BJ (cell line): ENCODE results near the gene CTNND2. TPM values are rescaled to one million over a fixed set of nuclear protein-coding genes. Genes with fewer than 3 reads are reported as not detected.
"Not testable (repeated sequence)": the region's sequence is repeated elsewhere in the genome, so short reads cannot be mapped to it uniquely, and the experiment has no call there.

Experiments
- CTCF ChIA-PET: fragments of 350-600 bp; formaldehyde crosslinking; extraction: SDS; loops from one replicate; lab custom pipeline; 2021; ENCODE audit warnings: antibody characterized with exemption, inconsistent platforms; lab: Yijun Ruan, JAX
- POLR2A ChIA-PET: fragments of 300-600 bp; sonication (Branson Sonifier 250); formaldehyde crosslinking; extraction: SDS; loops from one replicate; lab custom pipeline; 2021; ENCODE audit warnings: antibody characterized with exemption; lab: Charles Lee
- DNase-seq: peaks from one replicate; pipeline ENCODE4 v3.0.0-alpha.2; 2011; ENCODE audit warnings: low read depth
- H3K27me3 ChIP-seq: 2 replicates; pipeline ENCODE4 v1.6.0; 2011; ENCODE audit warnings: low read length; ENCODE audit not compliant: control insufficient read depth, insufficient read depth
- H3K36me3 ChIP-seq: 2 replicates; pipeline ENCODE4 v1.5.1; 2011; ENCODE audit warnings: low read length; ENCODE audit not compliant: control insufficient read depth, insufficient read depth
- H3K4me3 ChIP-seq: 2 replicates; pipeline ENCODE4 v1.5.1; 2011; ENCODE audit warnings: low read depth, mild to moderate bottlenecking, control low read depth, low read length
- CTCF ChIP-seq: IDR thresholded peaks from 2 replicates; pipeline ENCODE4 v1.5.1; 2011; ENCODE audit warnings: low read depth, mild to moderate bottlenecking, control low read depth, inconsistent platforms, low read length, moderate library complexity; ENCODE audit not compliant: insufficient read depth
- polyA plus RNA-seq: library from polyadenylated mRNA; depleted of rRNA; stranded (reverse); fragments of >200 nt; gene quantifications from 2 replicates; pipeline ENCODE4 v1.2.3, GENCODE V29; 2011

The CTNND2 gene
- polyA plus RNA-seq, 1 experiment: not detected

DNA sequence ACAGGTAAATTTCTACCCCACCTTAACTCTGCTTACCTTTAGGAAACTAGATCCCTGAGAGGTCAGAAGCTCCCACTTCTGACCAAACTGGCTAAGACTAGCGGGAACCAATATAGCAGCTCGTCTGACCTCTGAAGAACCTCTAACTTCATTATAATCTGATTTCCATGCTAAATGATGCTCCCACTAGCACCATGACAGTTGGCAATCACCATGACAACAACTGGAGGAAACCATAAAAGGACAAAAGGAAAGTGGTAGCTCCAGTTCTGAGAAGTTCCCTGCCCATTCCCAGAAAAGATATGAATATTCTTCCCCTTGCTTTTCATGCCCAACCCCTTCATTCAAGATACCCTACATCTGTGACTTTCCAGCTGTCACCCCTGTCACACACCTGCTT lies 483.3 kb downstream of the CTNND2 start:
- ChIA-PET CTCF (no interaction called here), POLR2A (no interaction called here)
- no peak overlapping the region for H3K4me3 ChIP-seq
- H3K27me3 ChIP-seq: no peaks in the 10 kb centered on the region
- no peaks in the 10 kb centered on the region for H3K36me3 ChIP-seq
- TF ChIP-seq CTCF: no peak
- DNase-seq: no peak

DNA sequence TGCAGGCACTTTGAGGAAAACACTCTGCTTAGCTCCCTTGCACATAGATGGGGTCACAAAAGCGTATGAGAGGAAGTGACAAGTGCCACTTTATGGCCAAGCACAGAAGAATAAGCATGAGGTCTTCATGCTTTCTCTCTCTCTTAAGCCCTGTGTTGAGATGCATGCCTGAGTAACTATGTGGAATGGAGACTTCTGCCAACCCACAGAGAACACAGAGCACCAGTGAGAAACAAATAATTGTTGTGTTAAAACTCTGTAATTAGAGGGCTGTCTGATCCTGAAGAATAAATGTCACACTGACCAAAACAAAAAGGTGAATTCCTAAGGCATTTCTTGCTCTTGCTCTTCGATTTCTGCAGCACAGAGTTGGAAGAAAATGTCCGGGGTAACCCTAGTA lies 488.5 kb downstream of the CTNND2 start:
- H3K4me3 ChIP-seq: no peak overlapping the region
- H3K27me3 ChIP-seq: no peaks in the 10 kb centered on the region
- CTCF ChIA-PET: no interaction called here
- no peak for TF ChIP-seq CTCF
- POLR2A ChIA-PET: no interaction called here
- DNase-seq: no peak
- no peaks in the 10 kb centered on the region for H3K36me3 ChIP-seq

DNA sequence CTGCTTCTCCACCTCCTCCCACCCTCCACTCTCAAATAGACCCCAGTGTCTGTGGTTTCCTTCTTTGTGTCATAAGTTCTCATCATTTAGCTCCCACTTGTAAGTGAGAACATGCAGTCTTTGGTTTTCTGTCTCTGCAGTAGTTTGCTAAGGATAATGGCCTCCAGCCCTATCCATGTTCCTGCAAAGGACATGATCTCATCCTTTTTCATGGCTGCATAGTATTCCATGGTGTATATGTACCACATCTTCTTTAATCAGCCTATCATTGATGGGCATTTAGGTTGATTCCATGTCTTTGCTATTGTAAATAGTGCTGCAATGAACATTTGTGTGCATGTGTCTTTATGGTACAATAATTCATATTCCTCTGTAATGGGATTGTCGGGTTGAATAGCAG lies 489.5 kb downstream of the CTNND2 start:
- DNase-seq, H3K4me3 ChIP-seq, POLR2A ChIA-PET, H3K36me3 ChIP-seq, CTCF ChIA-PET, H3K27me3 ChIP-seq: not testable (repeated sequence)

GRCh38 chr5:11411621-11412020 lies 492.6 kb downstream of the CTNND2 start:
- DNase-seq: no peak
- Histone ChIP-seq H3K36me3 (no peaks in the 10 kb centered on the region), H3K27me3 (no peaks in the 10 kb centered on the region), H3K4me3 (no peak overlapping the region)
- no peak for TF ChIP-seq CTCF
- ChIA-PET CTCF (no interaction called here), POLR2A (no interaction called here)

GRCh38 chr5:11407556-11408145 lies 496.6 kb downstream of the CTNND2 start:
- Histone ChIP-seq H3K36me3 (no peaks in the 10 kb centered on the region), H3K4me3 (no peak overlapping the region), H3K27me3 (no peaks in the 10 kb centered on the region)
- TF ChIP-seq CTCF: no peak
- ChIA-PET POLR2A (no interaction called here), CTCF (interaction anchor here (1.8 kb wide), 1 partner anchor 12 kb away, joined by 6 read pairs; no protein-coding TSS in a partner anchor)
- no peak for DNase-seq

DNA sequence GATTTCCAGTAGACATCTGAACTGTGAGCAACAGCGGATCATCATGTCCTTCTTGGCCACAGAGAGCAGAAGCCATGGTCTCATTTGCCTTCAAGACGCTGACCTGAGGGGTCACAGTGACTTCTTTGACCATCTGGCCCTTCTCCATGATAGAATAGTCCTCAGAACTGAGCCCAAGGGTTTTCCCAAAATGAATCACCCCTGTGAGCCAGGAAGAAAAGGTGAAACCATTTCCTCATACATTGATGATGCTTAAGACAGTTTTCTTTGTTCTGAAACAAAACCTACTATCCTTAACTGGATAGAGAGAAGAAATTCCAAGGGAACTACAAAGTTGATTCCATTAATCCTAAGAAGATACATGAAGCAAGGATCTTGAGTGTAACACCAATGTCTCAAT lies 503.9 kb downstream of the CTNND2 start:
- Histone ChIP-seq H3K36me3 (no peaks in the 10 kb centered on the region), H3K27me3 (no peaks in the 10 kb centered on the region), H3K4me3 (no peak overlapping the region)
- CTCF ChIA-PET: no interaction called here
- no peak for TF ChIP-seq CTCF
- DNase-seq: no peak
- POLR2A ChIA-PET: no interaction called here
